ENCODE results near the gene LRRC7.

LRRC7 gene
- 0 to 1.2 reads per million in 2 donors for total RNA-seq

GRCh38 chr1:69567652-69568420 is at the start of gene LRRC7:
Gene LRRC7, plus strand, starts transcription at chr1:69567922. Its CDS starts 718 bp downstream, at chr1:69568640.
- no peak for DNase-seq

GRCh38 chr1:69519006-69519405 is 48.7 kb upstream of the LRRC7 start:
- no peak for DNase-seq

GRCh38 chr1:69520326-69520725 is 47.4 kb upstream of the LRRC7 start:
- no peak for DNase-seq

GRCh38 chr1:69523032-69523431 is 44.7 kb upstream of the LRRC7 start:
- DNase-seq: no peak

- no peak for DNase-seq
Measured at GRCh38 chr1:69523461-69523860, 44.3 kb upstream of the LRRC7 start.

GRCh38 chr1:69524015-69524414 is 43.7 kb upstream of the LRRC7 start:
- DNase-seq: no peak

- no peak for DNase-seq
Measured at GRCh38 chr1:69527273-69527672, 40.4 kb upstream of the LRRC7 start.

GRCh38 chr1:69528376-69528775 is 39.3 kb upstream of the LRRC7 start:
- DNase-seq: no peak

GRCh38 chr1:69533343-69533742 is 34.4 kb upstream of the LRRC7 start:
- no peak for DNase-seq

- no peak for DNase-seq
Measured at GRCh38 chr1:69534829-69535228, 32.9 kb upstream of the LRRC7 start.

GRCh38 chr1:69535490-69535889 is 32.2 kb upstream of the LRRC7 start:
- DNase-seq: no peak

GRCh38 chr1:69540052-69540451 is 27.7 kb upstream of the LRRC7 start:
- no peak for DNase-seq

- DNase-seq: no peak
Measured at GRCh38 chr1:69551476-69552324, 16.0 kb upstream of the LRRC7 start.

- no peak for DNase-seq
Measured at GRCh38 chr1:69553726-69554125, 14.0 kb upstream of the LRRC7 start.

- no peak for DNase-seq
Measured at GRCh38 chr1:69568421-69569174, 876 bp downstream of the LRRC7 start.

GRCh38 chr1:69569175-69569541 is 1.4 kb downstream of the LRRC7 start:
- no peak for DNase-seq

GRCh38 chr1:69569576-69570328 is 2.0 kb downstream of the LRRC7 start:
- DNase-seq: no peak

GRCh38 chr1:69570356-69570755 is 2.6 kb downstream of the LRRC7 start:
- DNase-seq: no peak

- no peak for DNase-seq
Measured at GRCh38 chr1:69572921-69573320, 5.2 kb downstream of the LRRC7 start.

GRCh38 chr1:69573911-69574310 is 6.2 kb downstream of the LRRC7 start:
- DNase-seq: no peak

- DNase-seq: no peak
Measured at GRCh38 chr1:69585666-69586065, 17.9 kb downstream of the LRRC7 start.

GRCh38 chr1:69587391-69587790 is 19.7 kb downstream of the LRRC7 start:
- DNase-seq: no peak

- no peak for DNase-seq
Measured at GRCh38 chr1:69589799-69590198, 22.1 kb downstream of the LRRC7 start.

Measured in T-helper 9 cell (primary cell).